Activated gamma-delta T cell (primary cell): ENCODE results near the gene CRKL.
"Not testable (repeated sequence)": the region's sequence is repeated elsewhere in the genome, so short reads cannot be mapped to it uniquely, and the experiment has no call there.

Experiments used
- DNase-seq: peaks from one replicate; lab custom pipeline; 2025; lab: John Stamatoyannopoulos, UW

The CRKL gene

DNA sequence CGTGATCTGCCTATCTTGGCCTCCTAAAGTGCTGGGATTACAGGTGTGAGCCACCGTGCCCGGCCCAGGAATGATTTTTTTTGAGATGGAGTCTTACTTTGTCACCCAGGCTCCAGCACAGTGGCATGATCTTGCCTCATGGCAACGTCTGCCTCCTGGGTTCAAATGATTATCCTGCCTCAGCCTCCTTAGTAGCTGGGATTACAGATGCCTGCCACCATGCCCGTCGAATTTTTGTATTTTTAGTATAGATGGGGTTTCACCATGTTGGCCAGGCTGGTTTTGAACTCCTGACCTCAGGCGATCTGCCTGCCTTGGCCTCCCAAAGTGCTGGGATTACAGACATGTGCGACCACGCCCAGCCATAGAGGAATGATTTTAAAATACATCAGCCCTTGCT, 17.8 kb downstream of the CRKL start:
- DNase-seq, result not testable (repeated sequence)

DNA sequence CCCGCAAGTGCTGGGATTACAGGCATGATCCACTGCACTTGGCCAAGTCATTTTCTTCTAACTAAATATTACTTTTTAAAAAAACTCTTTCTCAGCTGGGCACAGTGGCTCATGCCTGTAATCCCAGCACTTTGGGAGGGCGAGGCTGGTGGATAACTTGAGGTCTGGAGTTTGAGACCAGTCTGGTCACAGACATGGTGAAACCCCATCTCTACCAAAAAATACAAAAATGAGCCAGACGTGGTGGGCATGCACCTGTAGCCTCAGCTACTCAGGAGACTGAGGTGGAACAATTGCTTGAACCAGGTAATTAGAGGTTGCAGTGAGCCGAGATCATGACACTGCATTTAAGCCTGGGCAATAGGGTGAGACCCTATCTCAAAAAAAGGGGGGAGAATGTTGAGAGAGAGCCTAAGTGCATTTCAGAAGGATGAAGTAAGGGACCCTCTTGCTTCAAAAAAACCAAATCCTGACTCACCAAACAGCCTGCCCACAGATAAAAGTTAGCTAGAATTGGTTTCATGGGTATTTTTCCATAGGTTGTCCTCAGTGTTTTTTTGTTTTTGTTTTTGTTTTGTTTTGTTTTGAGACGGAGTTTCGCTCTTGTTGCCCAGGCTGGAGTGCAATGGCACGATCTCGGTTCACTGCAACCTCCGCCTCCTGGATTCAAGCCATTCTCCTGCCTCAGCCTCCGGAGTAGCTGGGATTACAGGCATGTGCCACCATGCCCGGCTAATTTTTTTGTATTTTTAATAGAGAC, 18.8 kb downstream of the CRKL start:
- DNase-seq, result not testable (repeated sequence)

DNA sequence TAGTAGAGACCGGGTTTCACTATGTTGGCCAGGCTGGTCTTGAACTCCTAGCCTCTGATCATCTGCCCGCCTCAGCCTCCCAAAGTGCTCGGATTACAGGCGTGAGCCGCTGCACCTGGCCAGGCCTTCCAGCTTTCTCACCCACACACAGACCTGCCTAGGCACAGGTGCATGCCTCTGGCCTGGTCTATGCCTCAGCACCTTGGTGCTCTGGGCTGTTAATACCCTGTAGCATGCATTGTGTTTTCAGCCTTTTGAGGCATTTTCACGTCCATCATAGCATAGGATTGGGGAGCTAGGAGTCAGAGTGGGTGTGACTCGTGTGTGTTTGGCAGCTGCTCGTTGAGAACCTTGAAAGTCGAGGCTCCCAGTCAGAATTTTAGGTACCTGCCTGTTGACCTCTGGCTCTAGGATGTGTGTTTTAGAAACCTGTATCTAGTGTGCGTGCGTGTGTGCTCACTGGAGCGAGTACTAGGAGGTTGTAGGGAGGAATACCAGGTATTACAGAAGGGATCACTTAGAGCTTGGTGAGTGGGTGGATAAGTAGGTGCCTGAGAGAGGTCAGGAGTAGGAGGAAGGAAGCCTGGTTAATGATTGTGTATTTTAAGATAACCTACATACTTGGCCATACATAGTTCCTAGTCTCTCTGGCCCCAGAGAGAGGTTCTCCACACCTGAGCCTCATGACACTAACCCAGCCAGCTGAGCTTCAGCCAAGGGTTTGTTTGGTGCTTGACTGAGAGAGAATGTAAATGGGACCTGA, 20.0 kb downstream of the CRKL start:
- no peak for DNase-seq

DNA sequence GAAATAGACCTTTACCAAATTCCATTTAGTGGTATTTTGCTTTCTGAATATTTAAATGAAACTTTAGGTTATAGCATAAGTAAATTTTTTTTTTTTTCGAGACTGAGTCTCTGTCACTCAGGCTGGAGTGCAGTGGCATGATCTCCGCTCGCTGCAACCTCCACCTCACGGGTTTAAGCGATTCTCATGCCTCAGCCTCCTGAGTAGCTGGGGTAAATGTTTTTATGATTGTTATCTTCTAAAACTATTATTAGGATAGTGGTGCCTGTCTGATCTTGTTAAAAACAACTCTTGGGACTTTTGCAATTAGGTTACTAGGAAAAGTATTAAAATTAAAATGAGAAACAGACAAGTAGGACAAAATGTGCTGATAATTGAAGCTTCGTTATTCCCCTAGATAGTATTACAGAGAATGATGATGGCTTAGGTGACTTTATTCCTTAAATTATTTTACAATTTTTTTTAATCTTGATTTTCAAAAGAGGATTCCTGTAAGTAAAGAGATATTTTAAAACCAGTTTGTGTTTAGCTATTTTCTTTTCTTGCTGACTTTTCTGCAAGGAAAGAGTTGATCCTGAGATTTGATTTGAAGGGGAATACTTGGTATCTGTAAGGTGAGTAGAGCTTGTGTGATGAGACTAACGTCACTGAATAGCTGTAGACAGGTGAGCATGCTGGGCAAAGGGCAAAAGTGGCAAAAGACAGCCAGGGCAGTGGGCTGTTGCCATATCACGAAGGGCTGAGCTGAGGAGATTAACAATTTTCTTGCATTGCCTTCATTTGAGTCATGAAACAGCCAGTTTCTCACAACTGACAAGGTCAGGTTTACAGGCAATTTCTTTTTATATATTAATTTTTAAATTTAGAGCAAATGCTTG, 20.8 kb downstream of the CRKL start:
- DNase-seq, result no peak

GRCh38 chr22:20939457-20940185, 22.4 kb downstream of the CRKL start:
- not testable (repeated sequence) for DNase-seq

GRCh38 chr22:20940186-20940651, 23.0 kb downstream of the CRKL start:
- no peak for DNase-seq

DNA sequence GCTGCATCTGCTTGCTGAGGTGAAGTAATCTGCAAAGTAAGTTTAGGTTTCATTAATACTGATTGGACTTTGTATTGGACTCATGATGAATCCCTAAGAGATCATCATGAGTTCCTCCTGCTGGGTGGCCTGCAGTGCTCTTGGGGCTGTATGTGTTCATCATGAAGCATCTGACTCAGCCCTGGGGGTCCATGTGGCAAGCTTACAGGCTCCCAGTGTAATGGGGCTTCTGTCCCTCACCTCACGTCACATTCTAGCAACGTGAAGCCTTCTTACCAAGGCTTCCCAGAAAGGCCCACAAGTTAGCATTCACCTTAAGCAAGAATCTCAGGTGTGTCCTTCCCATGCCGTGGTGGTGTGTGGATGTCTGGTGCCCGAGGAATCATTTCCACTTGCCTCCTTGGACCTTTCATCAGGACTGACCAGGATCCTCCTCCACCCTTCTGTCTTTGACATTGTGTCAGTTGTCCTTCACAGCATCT, 23.7 kb downstream of the CRKL start:
- no peak for DNase-seq

- not testable (repeated sequence) for DNase-seq
Observed at GRCh38 chr22:20942203-20942902, 25.1 kb downstream of the CRKL start.

DNA sequence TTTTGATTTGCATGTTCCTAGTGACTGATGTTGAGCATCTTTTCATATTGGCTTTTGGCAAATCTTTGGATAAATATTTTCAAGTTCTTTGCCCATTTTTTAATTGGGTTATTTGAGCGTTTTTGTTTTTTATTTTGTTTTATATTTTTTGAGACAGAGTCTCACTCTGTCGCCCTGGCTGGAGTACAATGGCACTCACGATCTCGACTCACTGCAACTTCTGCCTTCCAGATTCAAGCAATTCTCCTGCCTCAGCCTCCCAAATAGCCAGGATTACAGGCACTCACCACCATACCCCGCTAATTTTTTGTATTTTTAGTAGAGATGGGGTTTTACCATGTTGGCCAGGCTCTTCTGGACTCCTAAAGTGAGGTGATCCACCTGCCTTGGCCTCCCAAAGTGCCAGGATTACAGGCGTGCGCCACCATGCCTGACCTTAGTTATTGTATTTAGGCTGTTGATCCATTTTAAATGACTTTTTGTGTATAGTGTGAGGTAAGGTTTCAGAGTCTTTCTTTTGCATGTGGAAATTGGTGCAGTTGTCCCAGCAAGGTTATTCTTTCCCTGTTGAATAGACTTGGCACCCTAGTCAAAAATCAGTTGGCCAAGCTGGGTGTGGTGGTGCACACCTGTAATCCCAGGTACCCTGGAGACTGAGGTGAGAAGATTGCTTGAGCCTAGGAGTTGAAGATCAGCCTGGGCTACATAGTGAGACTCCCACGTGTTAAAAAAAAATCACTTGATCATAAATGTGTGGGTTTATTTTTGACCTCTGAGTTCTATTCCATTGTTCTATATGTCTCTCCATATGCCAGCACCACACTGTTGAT, 26.1 kb downstream of the CRKL start:
- no peak for DNase-seq

DNA sequence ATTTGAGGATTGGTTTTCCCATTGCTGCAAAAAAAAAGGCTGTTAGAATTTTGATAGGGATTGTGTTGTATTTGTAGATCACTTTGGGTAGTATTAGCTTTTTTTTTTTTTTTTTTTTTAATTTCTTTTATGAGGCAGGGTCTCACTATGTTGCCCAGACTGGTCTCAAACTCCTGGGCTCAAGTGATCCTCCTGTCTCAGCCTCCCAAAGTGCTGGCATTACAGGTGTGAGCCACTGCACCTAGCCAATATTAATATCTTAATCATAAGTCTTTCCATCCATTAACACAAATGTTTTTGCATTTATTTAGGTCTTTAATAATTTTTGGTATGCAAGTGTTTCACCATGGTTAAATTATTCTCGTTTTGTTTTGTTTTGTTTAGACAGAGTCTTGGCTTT, 26.8 kb downstream of the CRKL start:
- DNase-seq, result no peak

DNA sequence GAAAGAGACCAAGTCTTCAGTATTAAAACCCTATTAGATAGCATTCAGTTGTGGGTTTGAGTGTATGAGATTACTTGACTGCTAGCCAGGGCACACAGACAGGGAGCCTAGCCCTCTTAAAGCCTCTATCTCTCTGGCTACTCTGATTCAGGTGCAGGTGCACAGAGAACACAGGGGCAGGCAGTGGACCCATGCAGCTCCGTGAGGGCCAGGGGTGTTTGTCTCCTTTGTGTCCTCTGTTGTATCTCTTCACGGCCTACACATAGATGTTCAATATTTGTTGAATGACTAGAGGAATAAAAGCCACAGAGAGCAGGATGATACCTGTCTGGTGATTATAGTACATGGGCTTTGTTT, 28.3 kb downstream of the CRKL start:
- no peak for DNase-seq

GRCh38 chr22:20946080-20946986, 29.1 kb downstream of the CRKL start:
- no peak for DNase-seq

GRCh38 chr22:20946991-20947390, 29.8 kb downstream of the CRKL start:
- DNase-seq, result no peak

DNA sequence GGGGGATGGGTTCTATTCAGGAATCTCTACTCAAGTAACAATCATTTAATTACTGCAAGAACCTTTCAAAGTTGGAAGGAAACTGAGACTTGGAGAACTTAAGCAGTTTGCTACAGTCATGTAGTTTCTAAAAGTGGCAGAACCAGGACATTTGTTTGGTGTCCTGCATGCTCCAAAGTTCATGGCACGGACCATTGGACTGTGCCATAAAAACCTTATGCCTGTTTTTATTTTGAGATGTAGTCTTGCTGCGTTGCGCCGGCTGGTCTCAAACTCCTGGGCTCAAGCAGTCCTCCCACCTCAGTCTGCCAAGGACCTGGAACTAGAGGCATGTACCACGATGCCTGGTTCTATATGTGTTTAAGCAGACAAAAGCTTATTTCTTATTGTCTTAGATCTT, 31.2 kb downstream of the CRKL start:
- DNase-seq, result no peak

DNA sequence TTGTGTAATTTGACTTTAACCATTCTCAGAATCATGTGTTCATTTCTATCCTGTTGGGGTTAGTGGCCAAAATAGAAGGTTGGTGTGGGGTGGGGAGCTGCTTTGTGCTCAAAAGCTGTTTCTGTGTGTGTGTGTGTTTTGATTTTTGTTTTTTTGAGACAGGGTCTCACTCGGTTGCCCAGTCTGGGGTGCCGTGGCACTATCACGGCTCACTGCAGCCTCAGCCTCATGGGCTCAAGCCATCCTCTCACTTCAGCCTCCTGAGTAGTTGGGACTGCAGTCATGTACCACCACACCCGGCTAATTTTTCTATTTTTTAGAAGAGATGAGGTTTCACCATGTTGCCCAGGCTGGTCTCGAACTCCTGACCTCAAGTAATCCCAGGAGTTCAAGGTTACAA, 31.8 kb downstream of the CRKL start:
- no peak for DNase-seq

- DNase-seq, result no peak
Observed at GRCh38 chr22:20949698-20950183, 32.5 kb downstream of the CRKL start.

GRCh38 chr22:20951151-20951931, 34.1 kb downstream of the CRKL start:
- no peak for DNase-seq

- DNase-seq, result no peak
Observed at GRCh38 chr22:20951932-20952380, 34.7 kb downstream of the CRKL start.
